Breast epithelium (tissue), 4 donors: ENCODE results near the gene FSTL4. TPM values are rescaled to one million over a fixed set of nuclear protein-coding genes. Genes with fewer than 3 reads are reported as not detected.

ENCODE experiments used
- DNase-seq, 2 donors: peaks; one replicate each; pipeline ENCODE4 v3.0.0-alpha.2; 2019; ENCODE audit warnings: low spot score in 2 of 2
- H3K27ac ChIP-seq, 2 donors: fragments of 200-600 bp; sonication (generic) in 1 of 2; one replicate each; pipeline ENCODE4 v1.5.1; 2016 to 2019; ENCODE audit warnings: mild to moderate bottlenecking in 1 of 2
- H3K27me3 ChIP-seq, 2 donors: fragments of 200-600 bp; sonication (generic) in 1 of 2; one replicate each; pipeline versions ENCODE4 v1.5.1 to v1.6.0; 2017 to 2019; ENCODE audit warnings: control low read depth in 1 of 2, mild to moderate bottlenecking in 1 of 2
- H3K36me3 ChIP-seq: fragments of 200-600 bp; one replicate; pipeline ENCODE4 v1.5.1; 2019
- H3K4me1 ChIP-seq, 2 donors: fragments of 200-600 bp; sonication (generic); one replicate each; pipeline ENCODE4 v1.5.1; 2016 to 2019; ENCODE audit warnings: control low read depth in 1 of 2
- H3K4me3 ChIP-seq, 3 donors: fragments of 200-600 bp; sonication (generic); 1 replicate in 2 of 3; 2 replicates in 1 of 3; pipeline ENCODE4 v1.5.1; 2016 to 2019; ENCODE audit warnings: mild to moderate bottlenecking in 3 of 3, moderate library complexity in 2 of 3
- H3K9me3 ChIP-seq, 2 donors: fragments of 200-600 bp; sonication (generic) in 1 of 2; one replicate each; pipeline ENCODE4 v1.5.1; 2016 to 2019; ENCODE audit warnings: control low read depth in 1 of 2
- CTCF ChIP-seq, 3 donors: fragments of 450-650 bp; IDR thresholded peaks; one replicate each; pipeline ENCODE4 v1.5.1; 2016 to 2017; ENCODE audit warnings: antibody characterized with exemption in 3 of 3, mild to moderate bottlenecking in 3 of 3, moderate library complexity in 3 of 3
- POLR2A ChIP-seq: fragments of 450-650 bp; IDR thresholded peaks from one replicate; pipeline ENCODE4 v1.6.1; 2016; ENCODE audit warnings: antibody characterized with exemption, mild to moderate bottlenecking, moderate library complexity
- POLR2AphosphoS5 ChIP-seq, 3 donors: sonication (generic); formaldehyde crosslinking; IDR thresholded peaks; one replicate each; pipeline ENCODE4 v1.6.1; 2017; ENCODE audit warnings: antibody characterized with exemption in 3 of 3
- intact Hi-C: fragments of 100-400 bp; cut with DNase I; formaldehyde crosslinking; loops from one replicate; pipeline ENCODE4 v1.15.1; 2023; ENCODE audit warnings: low total_unique reads
- total RNA-seq, 3 donors: library from RNA; depleted of rRNA; stranded (reverse); fragments of >200 nt; gene quantifications; one replicate each; pipeline ENCODE4 v1.1.0, GENCODE V29; 2016

Gene FSTL4
- total RNA-seq, 3 donors from 2014 or later: 0.16 to 0.98 (median 0.88) TPM

DNA sequence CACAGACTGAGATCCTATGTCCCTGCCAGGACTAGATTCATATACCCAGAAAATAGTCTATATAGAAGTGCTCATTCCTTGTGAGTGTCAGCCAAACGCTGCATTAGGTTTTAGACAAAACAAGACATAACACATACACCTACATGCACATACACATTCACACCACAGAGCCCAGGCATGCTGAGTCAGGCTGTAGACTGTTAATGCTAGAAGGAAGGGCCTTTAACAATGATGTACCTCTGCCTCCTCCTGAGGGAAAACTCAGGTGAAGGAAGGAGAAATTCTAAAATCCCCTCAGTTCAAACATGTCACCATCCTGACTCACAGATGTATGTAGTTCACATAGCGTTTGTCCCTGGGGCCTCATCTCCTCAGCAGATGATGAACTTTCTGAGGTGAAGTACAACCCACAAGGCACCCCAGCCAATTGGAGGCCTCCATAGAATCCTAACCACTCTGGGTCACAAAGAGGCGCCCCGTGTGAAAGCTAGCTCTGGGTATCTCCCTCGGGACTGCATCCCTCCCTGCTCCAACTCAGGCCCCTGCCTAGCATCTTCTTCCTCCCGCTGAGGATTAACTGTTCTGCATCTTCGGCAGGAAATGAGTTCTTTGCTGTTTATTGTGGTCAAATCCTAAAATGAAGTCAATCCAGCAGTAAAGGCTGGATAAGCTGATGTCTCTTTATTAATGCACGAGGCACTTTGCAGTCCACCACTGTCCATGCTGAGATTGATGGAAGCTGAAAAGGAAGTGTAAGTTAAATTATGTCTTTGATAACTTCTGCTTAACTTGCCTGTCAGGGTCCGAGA lies 40.8 kb upstream of the FSTL4 start:
- intact Hi-C loops: no loop called here
- Histone ChIP-seq H3K4me1 (no peaks in the 10 kb centered on the region), H3K4me3 (no peak overlapping the region), H3K36me3 (no peaks in the 10 kb centered on the region), H3K27ac (no peak overlapping the region), H3K9me3 (peaks cover 0 to 7% of the 10 kb centered on the region in 2 donors), H3K27me3 (no peaks in the 10 kb centered on the region)
- no peak for DNase-seq
- TF ChIP-seq POLR2AphosphoS5 (IDR thresholded peaks at IDR 0.05): no peak

DNA sequence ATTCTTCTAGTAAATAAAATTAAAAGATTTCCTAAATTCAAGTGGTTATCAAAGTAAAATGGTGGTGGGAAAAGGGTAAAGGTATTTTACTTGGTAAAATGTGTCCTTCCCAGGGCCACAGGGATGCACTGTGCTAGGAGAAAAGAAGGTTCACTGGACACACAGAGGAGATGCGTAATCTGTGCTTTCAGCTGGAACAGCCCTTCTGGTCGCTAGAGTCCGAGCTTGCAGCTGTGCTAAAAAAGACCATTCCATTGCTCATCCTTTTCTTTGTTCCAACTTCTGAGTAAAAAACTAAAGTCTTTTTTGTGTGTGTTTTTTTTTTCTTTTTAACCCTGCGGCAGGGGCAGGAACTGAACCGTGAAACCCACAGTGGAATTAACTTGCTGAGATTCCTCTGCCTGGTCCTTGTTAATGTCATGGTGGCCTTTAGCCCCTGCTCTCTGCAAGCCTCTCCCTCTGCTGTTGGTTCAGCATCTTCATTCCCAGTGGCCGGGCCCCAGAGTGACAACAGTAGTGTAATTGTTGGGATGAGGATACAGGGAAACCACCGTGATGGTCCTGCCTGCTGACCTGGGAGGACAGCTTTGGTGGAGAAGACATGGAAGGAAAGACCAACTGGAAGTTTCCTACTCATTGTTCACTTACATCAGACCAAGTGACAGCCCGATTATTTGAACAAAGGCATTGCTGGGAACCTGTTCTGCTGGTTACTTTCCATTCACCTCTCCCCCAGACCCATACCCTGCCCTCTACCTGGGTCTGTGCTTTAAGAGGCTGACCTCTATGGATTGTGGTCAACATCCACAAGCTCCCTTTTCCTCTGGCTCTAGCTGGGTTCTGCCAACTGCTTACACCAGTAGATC lies 31.9 kb upstream of the FSTL4 start:
- no peaks in the 10 kb centered on the region for H3K4me1 ChIP-seq
- no peak overlapping the region for H3K4me3 ChIP-seq
- H3K27me3 ChIP-seq: no peaks in the 10 kb centered on the region
- no peak for DNase-seq
- intact Hi-C loops: no loop called here
- no peaks in the 10 kb centered on the region for H3K36me3 ChIP-seq
- no peak overlapping the region for H3K27ac ChIP-seq
- no peaks in the 10 kb centered on the region for H3K9me3 ChIP-seq
- TF ChIP-seq CTCF (IDR thresholded peaks at IDR 0.05): no peak

- intact Hi-C loops: no loop called here
- Histone ChIP-seq H3K27me3 (no peaks in the 10 kb centered on the region), H3K4me1 (no peaks in the 10 kb centered on the region), H3K9me3 (no peaks in the 10 kb centered on the region), H3K4me3 (no peak overlapping the region), H3K27ac (no peak overlapping the region), H3K36me3 (no peaks in the 10 kb centered on the region)
- no peak for TF ChIP-seq POLR2AphosphoS5 (IDR thresholded peaks at IDR 0.05)
- no peak for TF ChIP-seq CTCF (IDR thresholded peaks at IDR 0.05)
- TF ChIP-seq POLR2A: no peak
- no peak for DNase-seq
Measured at GRCh38 chr5:133643365-133643764, 31.0 kb upstream of the FSTL4 start.

GRCh38 chr5:133642153-133642722 lies 29.9 kb upstream of the FSTL4 start:
- intact Hi-C loops: no loop called here
- no peak for DNase-seq
- Histone ChIP-seq H3K4me1 (no peaks in the 10 kb centered on the region), H3K9me3 (no peaks in the 10 kb centered on the region), H3K4me3 (no peak overlapping the region), H3K27ac (no peak overlapping the region), H3K27me3 (no peaks in the 10 kb centered on the region), H3K36me3 (no peaks in the 10 kb centered on the region)
- no peak for TF ChIP-seq POLR2AphosphoS5 (IDR thresholded peaks at IDR 0.05)
- TF ChIP-seq POLR2A: no peak
- TF ChIP-seq CTCF (IDR thresholded peaks at IDR 0.05): no peak

DNA sequence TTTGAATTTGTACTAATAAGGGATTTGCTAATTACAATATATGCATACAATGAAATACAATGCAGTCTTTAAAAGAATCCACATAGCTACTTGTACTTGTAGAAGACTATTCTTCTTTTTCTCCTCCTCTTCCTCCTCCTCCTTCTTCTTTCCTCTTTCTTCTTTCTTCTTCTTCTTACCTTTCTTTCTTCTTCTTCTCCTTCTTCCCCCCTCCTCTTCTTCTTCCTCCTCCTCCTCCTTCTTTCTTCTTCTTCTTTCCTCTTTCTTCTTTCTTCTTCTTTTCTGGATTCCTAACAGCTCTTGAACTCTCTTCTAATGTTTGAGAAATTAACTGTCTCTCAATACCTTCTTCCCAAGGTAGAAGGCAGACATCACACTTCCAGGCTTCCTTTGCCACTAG lies 29.3 kb upstream of the FSTL4 start:
- Histone ChIP-seq H3K36me3 (no peaks in the 10 kb centered on the region), H3K4me3 (no peak overlapping the region), H3K9me3 (no peaks in the 10 kb centered on the region), H3K4me1 (no peaks in the 10 kb centered on the region), H3K27ac (no peak overlapping the region), H3K27me3 (no peaks in the 10 kb centered on the region)
- DNase-seq: no peak
- TF ChIP-seq POLR2A: no peak
- no peak for TF ChIP-seq POLR2AphosphoS5 (IDR thresholded peaks at IDR 0.05)
- TF ChIP-seq CTCF (IDR thresholded peaks at IDR 0.05): no peak
- intact Hi-C loops: no loop called here
